Vagina (tissue), 2 donors: ENCODE data around the gene SMARCC1. TPM values are rescaled to one million over a fixed set of nuclear protein-coding genes. Genes with fewer than 3 reads are reported as not detected.

ENCODE experiments used
- DNase-seq, 2 donors: peaks; one replicate each; pipeline ENCODE4 v3.0.0-alpha.2; 2017; ENCODE audit errors: extremely low spot score in 2 of 2
- H3K27ac ChIP-seq: fragments of 200-600 bp; sonication (generic); one replicate; pipeline ENCODE4 v1.5.1; 2019
- H3K27me3 ChIP-seq: fragments of 200-600 bp; sonication (generic); one replicate; pipeline ENCODE4 v1.5.1; 2019
- H3K36me3 ChIP-seq, 2 donors: fragments of 200-600 bp; sonication (generic); one replicate each; pipeline ENCODE4 v1.5.1; 2017 to 2019
- H3K4me1 ChIP-seq: fragments of 200-600 bp; sonication (generic); one replicate; pipeline ENCODE4 v1.5.1; 2019
- H3K4me3 ChIP-seq, 2 donors: fragments of 200-600 bp; sonication (generic); 1 replicate in 1 of 2; 2 replicates in 1 of 2; pipeline ENCODE4 v1.5.1; 2016 to 2019
- H3K9me3 ChIP-seq: fragments of 200-600 bp; sonication (generic); one replicate; pipeline ENCODE4 v1.5.1; 2019
- CTCF ChIP-seq, 3 experiments: fragments of 450-650 bp in 2 of 3; fragments of 200-600 bp in 1 of 3; sonication (generic) in 1 of 3; IDR thresholded peaks; one replicate each; pipeline ENCODE4 v1.5.1; 2017 to 2019; ENCODE audit warnings: antibody characterized with exemption in 3 of 3, mild to moderate bottlenecking in 2 of 3, moderate library complexity in 2 of 3
- POLR2A ChIP-seq, 2 donors: fragments of 450-650 bp; IDR thresholded peaks; one replicate each; pipeline ENCODE4 v1.6.1; 2017; ENCODE audit warnings: antibody characterized with exemption in 2 of 2, mild to moderate bottlenecking in 2 of 2, moderate library complexity in 2 of 2
- POLR2AphosphoS5 ChIP-seq, 2 donors: sonication (generic); formaldehyde crosslinking; IDR thresholded peaks; one replicate each; pipeline ENCODE4 v1.9.0; 2017; ENCODE audit warnings: antibody characterized with exemption in 2 of 2, mild to moderate bottlenecking in 2 of 2, low read depth in 1 of 2; ENCODE audit not compliant: insufficient read depth in 1 of 2
- intact Hi-C: fragments of 100-400 bp; cut with DNase I; formaldehyde crosslinking; loops from one replicate; pipeline ENCODE4 v1.15.1; 2023
- total RNA-seq: library from RNA; depleted of rRNA; stranded (reverse); fragments of >200 nt; gene quantifications from one replicate; pipeline ENCODE4 v1.2.3, GENCODE V29; 2016

SMARCC1 gene
- total RNA-seq, 1 donor from 2014 or later: 39.0 TPM

- H3K27ac ChIP-seq: no peak overlapping the region
- H3K4me3 ChIP-seq: no peak overlapping the region
- H3K4me1 ChIP-seq: no peaks in the 10 kb centered on the region
- intact Hi-C loops: no loop called here
- no peaks in the 10 kb centered on the region for H3K36me3 ChIP-seq
- H3K9me3 ChIP-seq: no peaks in the 10 kb centered on the region
- DNase-seq: no peak
- H3K27me3 ChIP-seq: no peaks in the 10 kb centered on the region
- TF ChIP-seq POLR2AphosphoS5 (IDR thresholded peaks at IDR 0.05; ENCODE audit: insufficient read depth in 1 of 2, low read depth in 1 of 2): no peak
- TF ChIP-seq POLR2A (IDR thresholded peaks at IDR 0.05): no peak
- no peak for TF ChIP-seq CTCF (IDR thresholded peaks at IDR 0.05)
These were observed 215.8 kb downstream of the SMARCC1 start for GRCh38 chr3:47565734-47566550.

GRCh38 chr3:47556351-47556750, 225.3 kb downstream of the SMARCC1 start:
- TF ChIP-seq POLR2AphosphoS5 (IDR thresholded peaks at IDR 0.05; ENCODE audit: insufficient read depth in 1 of 2, low read depth in 1 of 2) (no peak), POLR2A (IDR thresholded peaks at IDR 0.05) (no peak), CTCF (IDR thresholded peaks at IDR 0.05) (no peak)
- no peak overlapping the region for H3K27ac ChIP-seq
- no peak overlapping the region for H3K4me3 ChIP-seq
- intact Hi-C loops: no loop called here
- no peak for DNase-seq
- no peaks in the 10 kb centered on the region for H3K27me3 ChIP-seq
- no peaks in the 10 kb centered on the region for H3K4me1 ChIP-seq
- H3K36me3 ChIP-seq: no peaks in the 10 kb centered on the region
- H3K9me3 ChIP-seq: no peaks in the 10 kb centered on the region

GRCh38 chr3:47554335-47554734, 227.4 kb downstream of the SMARCC1 start:
- TF ChIP-seq POLR2A (IDR thresholded peaks at IDR 0.05) (no peak), CTCF (IDR thresholded peaks at IDR 0.05) (no peak)
- no peaks in the 10 kb centered on the region for H3K36me3 ChIP-seq
- H3K9me3 ChIP-seq: no peaks in the 10 kb centered on the region
- H3K4me1 ChIP-seq: no peaks in the 10 kb centered on the region
- no peak for DNase-seq
- no peaks in the 10 kb centered on the region for H3K27me3 ChIP-seq
- intact Hi-C loops: no loop called here
- H3K4me3 ChIP-seq: no peak overlapping the region
- H3K27ac ChIP-seq: no peak overlapping the region

- intact Hi-C loops: no loop called here
- Histone ChIP-seq H3K9me3 (no peaks in the 10 kb centered on the region), H3K36me3 (no peaks in the 10 kb centered on the region), H3K27ac (no peak overlapping the region), H3K4me3 (no peak overlapping the region), H3K4me1 (no peaks in the 10 kb centered on the region), H3K27me3 (no peaks in the 10 kb centered on the region)
- DNase-seq: no peak
- TF ChIP-seq CTCF (IDR thresholded peaks at IDR 0.05) (no peak), POLR2AphosphoS5 (IDR thresholded peaks at IDR 0.05; ENCODE audit: insufficient read depth in 1 of 2, low read depth in 1 of 2) (no peak), POLR2A (IDR thresholded peaks at IDR 0.05) (no peak)
These were observed 228.3 kb downstream of the SMARCC1 start for GRCh38 chr3:47553407-47553806.

GRCh38 chr3:47542471-47543173, 239.1 kb downstream of the SMARCC1 start:
- Histone ChIP-seq H3K27ac (no peak overlapping the region), H3K4me3 (no peak overlapping the region), H3K4me1 (no peaks in the 10 kb centered on the region), H3K9me3 (no peaks in the 10 kb centered on the region), H3K36me3 (no peaks in the 10 kb centered on the region), H3K27me3 (no peaks in the 10 kb centered on the region)
- intact Hi-C loops: no loop called here
- no peak for TF ChIP-seq POLR2AphosphoS5 (IDR thresholded peaks at IDR 0.05; ENCODE audit: insufficient read depth in 1 of 2, low read depth in 1 of 2)
- no peak for TF ChIP-seq POLR2A (IDR thresholded peaks at IDR 0.05)
- no peak for TF ChIP-seq CTCF (IDR thresholded peaks at IDR 0.05)
- DNase-seq: no peak
